HUES48 (cell line): ENCODE data around the gene PHLDB1.

Experiments
- H3K27ac ChIP-seq: one replicate; pipeline ENCODE4 v1.7.0; 2013; ENCODE audit warnings: low read depth, low read length, inconsistent platforms
- H3K27me3 ChIP-seq: 2 replicates; pipeline ENCODE4 v1.6.1; 2013; ENCODE audit warnings: mild to moderate bottlenecking, low read length; ENCODE audit not compliant: control insufficient read depth, insufficient read depth
- H3K36me3 ChIP-seq: 2 replicates; pipeline ENCODE4 v1.6.1; 2013; ENCODE audit warnings: low read length; ENCODE audit not compliant: control insufficient read depth, insufficient read depth
- H3K4me1 ChIP-seq: 2 replicates; pipeline ENCODE4 v1.6.1; 2013; ENCODE audit warnings: mild to moderate bottlenecking, low read length; ENCODE audit not compliant: control insufficient read depth, insufficient read depth
- H3K4me3 ChIP-seq: 2 replicates; pipeline ENCODE4 v1.5.1; 2013; ENCODE audit warnings: mild to moderate bottlenecking, low read depth, low read length
- H3K9ac ChIP-seq: 2 replicates; pipeline ENCODE4 v1.6.1; 2013; ENCODE audit warnings: mild to moderate bottlenecking, low read depth, low read length, moderate library complexity
- H3K9me3 ChIP-seq: 2 replicates; pipeline ENCODE4 v1.6.1; 2013; ENCODE audit warnings: low read length; ENCODE audit not compliant: control insufficient read depth, insufficient read depth

PHLDB1 gene

DNA sequence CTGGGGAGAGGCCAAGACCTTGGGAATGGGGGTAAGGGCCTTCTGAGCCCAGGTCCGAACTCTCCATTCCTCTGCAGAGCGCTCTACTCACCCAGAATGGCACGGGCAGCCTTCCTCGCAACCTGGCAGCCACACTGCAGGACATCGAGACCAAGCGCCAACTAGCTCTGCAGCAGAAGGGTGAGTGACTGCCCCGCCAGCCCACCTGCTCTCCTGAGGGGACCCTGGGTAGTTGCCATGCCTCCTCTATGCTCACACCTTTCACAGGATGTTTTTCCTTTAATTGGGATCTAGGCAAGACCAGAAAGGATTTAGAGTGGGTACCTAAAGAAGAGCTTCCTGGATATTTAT lies 36.6 kb downstream of the PHLDB1 start:
- Histone ChIP-seq H3K36me3 (peaks cover 92% of the 10 kb centered on the region), H3K4me3 (no peak overlapping the region), H3K9ac (no peak overlapping the region)

DNA sequence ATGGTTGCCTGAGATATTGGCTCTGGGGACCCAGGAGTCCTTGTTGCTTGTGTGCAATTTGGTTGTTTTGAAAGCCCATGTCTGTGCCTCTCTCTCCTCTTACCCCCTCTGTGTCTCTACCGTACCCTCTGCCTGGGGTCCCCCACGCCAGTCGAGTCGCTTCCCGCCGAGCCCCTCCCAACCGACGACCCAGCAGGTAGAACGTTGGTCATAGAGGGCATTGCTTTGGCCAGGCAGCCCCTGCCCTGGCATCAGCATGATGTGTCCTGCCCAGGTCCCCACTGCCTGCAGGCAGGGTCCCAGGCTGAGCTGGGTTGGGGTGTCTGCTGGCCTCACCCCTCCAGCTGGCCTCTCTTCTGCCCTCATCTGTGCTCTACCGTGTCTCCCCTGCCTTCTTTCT lies 37.1 kb downstream of the PHLDB1 start:
- no peaks in the 10 kb centered on the region for H3K9me3 ChIP-seq
- H3K4me1 ChIP-seq, result no peaks in the 10 kb centered on the region
- H3K27ac ChIP-seq, result no peak overlapping the region
- H3K27me3 ChIP-seq, result no peaks in the 10 kb centered on the region
- no peak overlapping the region for H3K4me3 ChIP-seq
- peaks cover 91% of the 10 kb centered on the region for H3K36me3 ChIP-seq
- no peak overlapping the region for H3K9ac ChIP-seq

More for the DNA sequence above, 36.6 kb downstream of the PHLDB1 start:
- no peaks in the 10 kb centered on the region for H3K9me3 ChIP-seq
- H3K27ac ChIP-seq, result no peak overlapping the region
- no peaks in the 10 kb centered on the region for H3K27me3 ChIP-seq
- H3K4me1 ChIP-seq, result no peaks in the 10 kb centered on the region

DNA sequence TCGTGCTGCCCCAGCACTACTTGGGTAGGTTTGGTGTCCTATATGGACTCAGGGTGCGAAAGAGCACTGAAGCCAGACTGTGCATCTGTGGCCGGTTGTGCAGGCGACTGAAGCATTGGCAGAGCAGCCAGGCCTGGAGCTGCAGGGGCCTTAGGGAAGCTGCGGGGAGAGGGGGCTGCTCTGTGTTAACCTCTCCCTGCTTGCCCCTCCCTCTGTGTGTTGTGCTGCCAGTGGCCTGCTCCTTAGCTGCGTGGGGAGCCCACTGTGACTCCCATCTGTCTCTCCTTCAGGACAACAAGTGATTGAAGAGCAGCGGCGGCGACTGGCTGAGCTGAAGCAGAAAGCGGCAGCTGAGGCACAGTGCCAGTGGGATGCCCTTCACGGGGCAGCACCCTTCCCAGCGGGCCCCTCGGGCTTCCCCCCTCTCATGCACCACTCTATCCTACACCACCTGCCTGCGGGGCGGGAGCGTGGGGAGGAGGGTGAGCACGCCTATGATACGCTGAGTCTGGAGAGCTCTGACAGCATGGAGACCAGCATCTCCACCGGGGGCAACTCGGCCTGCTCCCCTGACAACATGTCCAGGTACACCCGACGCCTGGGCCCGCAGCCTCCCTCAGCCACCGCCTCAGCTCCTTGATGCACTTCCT lies 37.8 kb downstream of the PHLDB1 start:
- Histone ChIP-seq H3K36me3 (peaks cover 92% of the 10 kb centered on the region), H3K4me1 (no peaks in the 10 kb centered on the region), H3K4me3 (no peak overlapping the region), H3K9ac (no peak overlapping the region), H3K27ac (no peak overlapping the region), H3K27me3 (no peaks in the 10 kb centered on the region), H3K9me3 (no peaks in the 10 kb centered on the region)

DNA sequence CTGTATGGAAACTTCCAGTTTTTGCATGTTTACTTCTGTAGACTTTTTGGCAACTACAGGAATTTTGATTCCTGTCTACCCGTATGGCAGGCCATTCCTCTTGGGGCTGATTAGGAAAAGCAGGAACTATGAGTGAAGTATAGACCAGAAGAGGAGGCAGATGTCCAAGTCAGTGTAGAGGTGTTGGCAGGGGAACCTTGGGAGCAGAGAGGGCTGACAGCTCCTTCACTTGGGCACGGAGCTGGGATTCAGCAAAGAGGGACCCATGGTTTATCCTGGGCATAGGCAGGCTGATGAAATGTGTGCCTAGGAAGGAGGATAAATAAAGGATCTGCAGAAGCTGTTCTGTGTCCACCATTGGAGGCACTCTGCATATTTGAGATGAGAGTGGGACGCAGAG lies 39.0 kb downstream of the PHLDB1 start:
- peaks cover 92% of the 10 kb centered on the region for H3K36me3 ChIP-seq
- no peaks in the 10 kb centered on the region for H3K9me3 ChIP-seq
- no peak overlapping the region for H3K4me3 ChIP-seq
- no peaks in the 10 kb centered on the region for H3K4me1 ChIP-seq
- no peak overlapping the region for H3K9ac ChIP-seq
- no peak overlapping the region for H3K27ac ChIP-seq
- no peaks in the 10 kb centered on the region for H3K27me3 ChIP-seq

DNA sequence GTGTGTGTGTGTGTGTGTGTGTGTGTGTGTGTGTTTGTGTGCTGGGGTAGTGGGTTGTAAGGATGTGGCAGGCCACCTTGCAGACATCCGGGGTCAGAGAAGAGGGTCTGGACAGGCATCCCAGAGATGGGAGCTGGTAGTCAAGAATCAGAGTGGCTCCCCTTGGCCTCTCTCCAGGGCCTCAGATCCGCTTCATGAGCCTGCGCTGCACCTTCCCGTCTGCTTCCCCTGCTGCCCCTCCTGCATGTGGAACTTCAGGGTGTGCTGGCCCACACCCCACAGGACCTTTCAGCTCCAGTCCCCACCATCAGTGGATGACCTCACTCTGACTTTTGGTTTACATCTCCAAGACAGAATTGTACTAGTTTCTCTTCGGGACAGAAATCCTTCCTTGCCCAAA lies 40.9 kb downstream of the PHLDB1 start:
- no peak overlapping the region for H3K9ac ChIP-seq
- H3K9me3 ChIP-seq, result no peaks in the 10 kb centered on the region
- H3K36me3 ChIP-seq, result peaks cover 94% of the 10 kb centered on the region
- no peak overlapping the region for H3K27ac ChIP-seq
- H3K4me1 ChIP-seq, result no peaks in the 10 kb centered on the region
- no peak overlapping the region for H3K4me3 ChIP-seq
- no peaks in the 10 kb centered on the region for H3K27me3 ChIP-seq

DNA sequence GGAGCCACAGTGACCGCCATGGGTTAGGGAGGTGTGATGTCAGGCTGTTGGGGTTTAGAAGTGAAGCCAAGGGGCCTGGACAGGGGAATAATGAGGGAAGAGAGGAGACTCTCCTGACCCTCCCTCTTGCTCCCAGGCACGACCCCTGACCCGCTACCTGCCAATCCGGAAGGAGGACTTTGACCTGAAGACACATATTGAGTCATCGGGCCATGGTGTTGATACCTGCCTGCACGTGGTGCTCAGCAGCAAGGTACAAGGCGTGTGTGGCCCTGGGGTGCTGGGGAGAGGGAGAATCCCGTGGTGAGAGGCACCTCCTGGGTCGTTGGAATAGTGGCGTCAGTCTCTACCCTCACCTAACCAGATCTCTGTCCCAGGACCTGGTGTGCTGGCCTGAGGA lies 42.5 kb downstream of the PHLDB1 start:
- Histone ChIP-seq H3K9ac (no peak overlapping the region), H3K4me3 (no peak overlapping the region), H3K36me3 (peaks cover 90% of the 10 kb centered on the region), H3K9me3 (no peaks in the 10 kb centered on the region), H3K4me1 (no peaks in the 10 kb centered on the region), H3K27ac (no peak overlapping the region), H3K27me3 (no peaks in the 10 kb centered on the region)

DNA sequence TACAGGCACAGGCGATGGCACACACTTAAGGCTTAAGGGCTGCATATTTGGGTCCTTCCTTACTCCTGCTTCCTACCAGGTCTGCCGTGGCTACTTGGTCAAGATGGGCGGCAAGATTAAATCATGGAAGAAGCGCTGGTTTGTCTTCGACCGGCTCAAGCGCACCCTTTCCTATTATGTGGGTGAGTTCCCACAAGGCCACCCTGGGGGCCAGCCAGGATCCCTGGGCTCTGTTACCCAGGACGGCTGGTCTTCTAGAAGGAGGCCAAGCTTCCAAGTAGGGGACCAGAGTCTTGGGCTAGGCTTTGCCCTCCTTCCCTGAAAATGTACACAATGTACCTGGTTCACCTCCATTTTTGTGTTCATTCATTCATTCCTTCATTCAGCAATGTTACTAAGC lies 43.0 kb downstream of the PHLDB1 start:
- peaks cover 90% of the 10 kb centered on the region for H3K36me3 ChIP-seq
- no peaks in the 10 kb centered on the region for H3K27me3 ChIP-seq
- no peak overlapping the region for H3K27ac ChIP-seq
- H3K9ac ChIP-seq, result no peak overlapping the region
- H3K9me3 ChIP-seq, result no peaks in the 10 kb centered on the region
- H3K4me1 ChIP-seq, result no peaks in the 10 kb centered on the region
- H3K4me3 ChIP-seq, result no peak overlapping the region

DNA sequence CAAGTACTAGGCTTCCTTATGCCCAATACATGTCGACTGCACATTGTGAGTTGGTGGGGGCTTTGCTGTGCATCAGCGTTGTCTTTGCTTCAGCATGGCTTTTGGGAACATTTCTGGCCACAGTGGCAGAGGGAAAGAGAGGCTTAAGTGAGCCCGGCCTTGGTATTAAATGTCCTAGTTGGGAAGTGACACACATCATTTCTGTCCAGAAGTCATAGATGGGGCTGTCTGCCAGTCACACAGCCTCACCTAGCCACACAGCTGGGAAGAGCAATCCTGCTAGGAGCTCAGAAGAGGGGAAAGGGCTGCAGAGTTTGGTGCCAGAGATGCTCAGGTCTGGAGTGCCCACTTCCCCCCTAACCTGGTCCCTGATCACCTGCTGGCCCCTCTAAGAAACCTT lies 44.4 kb downstream of the PHLDB1 start:
- Histone ChIP-seq H3K9ac (no peak overlapping the region), H3K27me3 (no peaks in the 10 kb centered on the region), H3K4me3 (no peak overlapping the region), H3K27ac (no peak overlapping the region), H3K36me3 (peaks cover 92% of the 10 kb centered on the region), H3K4me1 (no peaks in the 10 kb centered on the region), H3K9me3 (no peaks in the 10 kb centered on the region)

DNA sequence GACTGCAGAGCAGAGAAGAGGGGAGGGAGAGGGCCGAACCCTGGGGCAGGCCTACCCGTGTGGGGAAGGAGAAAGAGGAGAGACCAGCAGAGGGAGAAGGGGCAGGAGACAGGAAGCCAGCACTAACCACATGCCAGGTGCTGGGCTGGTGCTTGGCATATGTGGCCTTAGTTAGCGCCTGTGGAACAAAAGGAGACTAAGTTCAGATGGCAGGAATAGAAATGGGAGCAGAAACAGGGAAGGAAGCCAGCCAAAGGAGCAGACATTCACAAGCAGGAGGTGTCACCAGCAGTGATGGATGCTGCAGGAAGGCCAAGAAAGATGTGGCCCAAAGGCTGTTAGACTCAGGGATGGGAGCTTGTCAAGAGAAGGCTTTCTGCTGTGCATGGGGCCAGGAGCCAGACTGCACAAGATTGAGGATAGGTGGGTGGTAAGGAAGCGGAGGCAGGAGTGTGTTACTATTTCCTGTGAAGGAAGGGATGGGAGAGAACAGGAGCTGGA lies 45.3 kb downstream of the PHLDB1 start:
- no peak overlapping the region for H3K4me3 ChIP-seq
- H3K9me3 ChIP-seq, result no peaks in the 10 kb centered on the region
- H3K27ac ChIP-seq, result no peak overlapping the region
- H3K36me3 ChIP-seq, result peaks cover 89% of the 10 kb centered on the region
- no peaks in the 10 kb centered on the region for H3K27me3 ChIP-seq
- no peaks in the 10 kb centered on the region for H3K4me1 ChIP-seq
- no peak overlapping the region for H3K9ac ChIP-seq

DNA sequence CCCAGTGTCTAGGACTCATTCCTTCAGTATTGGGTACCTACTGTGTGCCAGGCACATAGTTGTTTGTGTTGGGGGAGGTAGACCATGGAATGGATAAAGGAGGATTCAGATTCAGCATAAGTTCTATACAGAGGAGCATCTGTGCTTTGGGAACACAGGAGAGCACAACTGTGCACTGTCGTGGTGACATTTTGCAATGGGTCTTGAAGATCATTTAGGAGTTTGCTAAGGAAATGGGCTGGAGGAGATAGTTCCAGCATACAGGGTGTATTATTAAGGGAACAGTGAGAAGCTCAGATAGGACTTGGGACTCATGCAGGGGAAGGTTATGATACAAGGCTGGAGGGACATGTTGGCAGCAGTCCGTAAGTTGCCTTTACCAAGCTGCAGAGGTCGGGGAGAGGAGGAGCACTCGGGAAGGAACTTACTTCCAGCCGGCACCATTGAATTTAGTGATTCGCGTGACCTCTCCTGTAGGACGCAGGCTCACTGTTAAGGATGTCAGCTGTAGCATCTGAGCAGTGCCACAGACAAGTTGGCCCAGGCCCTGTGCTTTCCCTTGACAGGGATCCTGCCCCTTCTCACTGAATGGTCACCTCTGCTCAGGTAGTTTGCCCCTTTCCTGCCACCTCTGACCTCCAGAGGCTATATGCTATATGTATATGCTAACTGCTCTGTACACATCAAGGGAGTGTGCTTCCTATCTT lies 46.4 kb downstream of the PHLDB1 start:
- Histone ChIP-seq H3K27me3 (no peaks in the 10 kb centered on the region), H3K36me3 (peaks cover 78% of the 10 kb centered on the region)

DNA sequence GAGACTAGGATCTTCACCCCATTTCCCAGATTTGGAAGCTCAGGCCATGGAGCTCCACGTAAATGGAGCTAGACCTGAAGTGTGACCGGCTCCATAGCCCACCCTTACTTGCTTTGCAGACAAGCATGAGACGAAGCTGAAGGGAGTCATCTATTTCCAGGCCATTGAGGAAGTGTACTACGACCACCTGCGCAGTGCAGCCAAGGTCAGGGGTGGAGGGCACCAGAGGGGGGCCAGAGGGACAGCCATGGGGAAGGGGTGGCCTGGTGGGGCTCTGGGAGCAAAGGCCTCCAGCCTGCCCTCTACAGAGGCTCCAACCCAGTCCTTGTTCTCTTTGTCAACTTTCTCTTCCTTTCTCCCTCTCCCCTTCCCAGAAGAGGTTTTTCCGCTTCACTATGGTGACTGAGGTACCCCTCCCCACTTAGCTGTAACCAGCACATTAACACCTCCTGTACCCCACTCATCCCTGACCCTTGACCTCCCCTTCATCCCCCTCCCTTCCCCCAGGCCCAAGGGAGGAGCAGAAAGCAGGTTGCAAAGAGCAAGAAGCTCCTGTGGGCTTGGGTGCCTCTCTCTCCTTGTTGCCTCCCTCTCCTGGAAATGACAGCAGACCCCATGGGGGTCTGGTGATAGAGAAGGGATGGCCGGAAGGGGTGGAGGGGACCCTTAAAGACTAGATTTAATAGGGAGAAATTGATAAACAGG lies 48.2 kb downstream of the PHLDB1 start:
- Histone ChIP-seq H3K27ac (no peak overlapping the region), H3K9ac (no peak overlapping the region), H3K36me3 (peaks cover 60% of the 10 kb centered on the region)

More for the DNA sequence above, 46.4 kb downstream of the PHLDB1 start:
- peaks cover 8% of the 10 kb centered on the region for H3K4me1 ChIP-seq
- no peak overlapping the region for H3K4me3 ChIP-seq
- H3K27ac ChIP-seq, result no peak overlapping the region
- H3K9ac ChIP-seq, result no peak overlapping the region
- H3K9me3 ChIP-seq, result no peaks in the 10 kb centered on the region

More for the DNA sequence above, 48.2 kb downstream of the PHLDB1 start:
- H3K4me3 ChIP-seq, result no peak overlapping the region
- H3K27me3 ChIP-seq, result no peaks in the 10 kb centered on the region
- H3K4me1 ChIP-seq, result peaks cover 24% of the 10 kb centered on the region
- H3K9me3 ChIP-seq, result no peaks in the 10 kb centered on the region
